Mesodermal cell (in vitro differentiated cells): ENCODE measurements around the gene LRRFIP1.
A peak's percentile ranks its signal among the peaks of the same experiment; 100 is the strongest.
"Not testable (repeated sequence)": the region's sequence is repeated elsewhere in the genome, so short reads cannot be mapped to it uniquely, and the experiment has no call there.

ENCODE experiments used
- H3K27ac ChIP-seq: 2 replicates; pipeline ENCODE4 v1.7.0; 2013; ENCODE audit warnings: mild to moderate bottlenecking, low read depth, low read length, moderate library complexity; ENCODE audit not compliant: severe bottlenecking
- H3K36me3 ChIP-seq: 2 replicates; pipeline ENCODE4 v1.7.1; 2013; ENCODE audit warnings: mild to moderate bottlenecking, low read length, moderate library complexity; ENCODE audit not compliant: control insufficient read depth, insufficient read depth
- H3K4me1 ChIP-seq: one replicate; pipeline ENCODE4 v1.7.1; 2013; ENCODE audit warnings: mild to moderate bottlenecking, low read length; ENCODE audit not compliant: insufficient read depth, control insufficient read depth, poor library complexity, severe bottlenecking
- H3K4me3 ChIP-seq: 2 replicates; pipeline ENCODE4 v1.7.0; 2013; ENCODE audit warnings: low read length, control low read depth, mild to moderate bottlenecking; ENCODE audit not compliant: insufficient read depth, poor library complexity, severe bottlenecking; ENCODE audit errors: extremely low read depth
- H3K9me3 ChIP-seq: 2 replicates; pipeline ENCODE4 v1.7.1; 2013; ENCODE audit warnings: mild to moderate bottlenecking, low read length, moderate library complexity; ENCODE audit not compliant: control insufficient read depth
- WGBS, 2 experiments: methylation state at CpG; one replicate each; pipeline ENCODE4 v1.1.5; 2013; ENCODE audit warnings: missing lambda C conversion rate in 2 of 2; ENCODE audit not compliant: insufficient coverage in 2 of 2; 5-methylcytosine and 5-hydroxymethylcytosine counted together

The LRRFIP1 gene

GRCh38 chr2:237754626-237755248, 127.3 kb downstream of the LRRFIP1 start:
- Histone ChIP-seq H3K4me3 (no peak overlapping the region), H3K9me3 (no peaks in the 10 kb centered on the region), H3K27ac (peak overlapping the region; percentile 74), H3K36me3 (peaks cover 91% of the 10 kb centered on the region), H3K4me1 (peaks cover 7% of the 10 kb centered on the region)
- WGBS, 2 experiments, result 90 to 91% methylated on average over 9 to 12 of the region's 12 CpGs

- 90 to 100% methylated on average over 2 to 6 of the region's 10 CpGs for WGBS, 2 experiments
- Histone ChIP-seq H3K9me3 (no peaks in the 10 kb centered on the region), H3K36me3 (peaks cover 97% of the 10 kb centered on the region), H3K4me3 (no peak overlapping the region), H3K27ac (no peak overlapping the region), H3K4me1 (peaks cover 7% of the 10 kb centered on the region)
These were observed 130.2 kb downstream of the LRRFIP1 start for GRCh38 chr2:237757616-237758015.

- H3K4me1 ChIP-seq, result peaks cover 7% of the 10 kb centered on the region
- H3K4me3 ChIP-seq, result no peak overlapping the region
- H3K9me3 ChIP-seq, result no peaks in the 10 kb centered on the region
- 97 to 100% methylated on average over 5 to 9 of the region's 10 CpGs for WGBS, 2 experiments
- H3K36me3 ChIP-seq, result peaks cover 94% of the 10 kb centered on the region
- H3K27ac ChIP-seq, result no peak overlapping the region
These were observed 130.8 kb downstream of the LRRFIP1 start for GRCh38 chr2:237758185-237758584.

- WGBS, 2 experiments, result 95% methylated on average over 5 to 9 of the region's 10 CpGs
- H3K27ac ChIP-seq, result no peak overlapping the region
- H3K4me3 ChIP-seq, result no peak overlapping the region
- no peaks in the 10 kb centered on the region for H3K9me3 ChIP-seq
- peaks cover 7% of the 10 kb centered on the region for H3K4me1 ChIP-seq
- peaks cover 92% of the 10 kb centered on the region for H3K36me3 ChIP-seq
These were observed 131.8 kb downstream of the LRRFIP1 start for GRCh38 chr2:237759176-237759575.

- H3K4me1 ChIP-seq, result no peaks in the 10 kb centered on the region
- H3K4me3 ChIP-seq, result no peak overlapping the region
- peaks cover 77% of the 10 kb centered on the region for H3K36me3 ChIP-seq
- no peaks in the 10 kb centered on the region for H3K9me3 ChIP-seq
- 97 to 99% methylated on average over 12 to 15 of the region's 23 CpGs for WGBS, 2 experiments
- H3K27ac ChIP-seq, result no peak overlapping the region
These were observed 133.4 kb downstream of the LRRFIP1 start for GRCh38 chr2:237760506-237761502.

- 93 to 97% methylated on average over 3 to 7 of the region's 9 CpGs for WGBS, 2 experiments
- not testable (repeated sequence) for H3K4me3 ChIP-seq, H3K27ac ChIP-seq, H3K9me3 ChIP-seq, H3K4me1 ChIP-seq
- H3K36me3 ChIP-seq, result peaks cover 73% of the 10 kb centered on the region
These were observed 135.2 kb downstream of the LRRFIP1 start for GRCh38 chr2:237762291-237763182.

- Histone ChIP-seq H3K9me3 (no peaks in the 10 kb centered on the region), H3K4me1 (no peaks in the 10 kb centered on the region), H3K36me3 (peaks cover 65% of the 10 kb centered on the region), H3K4me3 (no peak overlapping the region), H3K27ac (no peak overlapping the region)
- 95 to 97% methylated on average over 7 of the region's 10 CpGs for WGBS, 2 experiments
These were observed 136.4 kb downstream of the LRRFIP1 start for GRCh38 chr2:237763812-237764211.

- H3K27ac ChIP-seq, H3K9me3 ChIP-seq, H3K4me1 ChIP-seq, H3K4me3 ChIP-seq: not testable (repeated sequence)
- H3K36me3 ChIP-seq, result peaks cover 64% of the 10 kb centered on the region
- WGBS, 2 experiments, result 96 to 100% methylated on average over 4 of the region's 6 CpGs
These were observed 137.7 kb downstream of the LRRFIP1 start for GRCh38 chr2:237765122-237765521.

GRCh38 chr2:237765875-237766274, 138.5 kb downstream of the LRRFIP1 start:
- Histone ChIP-seq H3K4me1 (no peaks in the 10 kb centered on the region), H3K27ac (no peak overlapping the region), H3K9me3 (no peaks in the 10 kb centered on the region), H3K36me3 (peaks cover 59% of the 10 kb centered on the region), H3K4me3 (no peak overlapping the region)
- WGBS, 2 experiments, result 97 to 99% methylated on average over 8 of the region's 8 CpGs

GRCh38 chr2:237766340-237766739, 139.0 kb downstream of the LRRFIP1 start:
- 67 to 100% methylated on average over 1 of the region's 2 CpGs for WGBS, 2 experiments
- Histone ChIP-seq H3K9me3 (no peaks in the 10 kb centered on the region), H3K36me3 (peaks cover 55% of the 10 kb centered on the region), H3K4me3 (no peak overlapping the region), H3K27ac (no peak overlapping the region), H3K4me1 (no peaks in the 10 kb centered on the region)
